CD4-positive, alpha-beta T cell treated with Interleukin-10 for 1 hour (primary cell): ENCODE results near the gene FBXO34.

Experiments used
- DNase-seq: peaks from one replicate; pipeline ENCODE4 v3.0.0-alpha.2; 2020

Gene FBXO34

DNA sequence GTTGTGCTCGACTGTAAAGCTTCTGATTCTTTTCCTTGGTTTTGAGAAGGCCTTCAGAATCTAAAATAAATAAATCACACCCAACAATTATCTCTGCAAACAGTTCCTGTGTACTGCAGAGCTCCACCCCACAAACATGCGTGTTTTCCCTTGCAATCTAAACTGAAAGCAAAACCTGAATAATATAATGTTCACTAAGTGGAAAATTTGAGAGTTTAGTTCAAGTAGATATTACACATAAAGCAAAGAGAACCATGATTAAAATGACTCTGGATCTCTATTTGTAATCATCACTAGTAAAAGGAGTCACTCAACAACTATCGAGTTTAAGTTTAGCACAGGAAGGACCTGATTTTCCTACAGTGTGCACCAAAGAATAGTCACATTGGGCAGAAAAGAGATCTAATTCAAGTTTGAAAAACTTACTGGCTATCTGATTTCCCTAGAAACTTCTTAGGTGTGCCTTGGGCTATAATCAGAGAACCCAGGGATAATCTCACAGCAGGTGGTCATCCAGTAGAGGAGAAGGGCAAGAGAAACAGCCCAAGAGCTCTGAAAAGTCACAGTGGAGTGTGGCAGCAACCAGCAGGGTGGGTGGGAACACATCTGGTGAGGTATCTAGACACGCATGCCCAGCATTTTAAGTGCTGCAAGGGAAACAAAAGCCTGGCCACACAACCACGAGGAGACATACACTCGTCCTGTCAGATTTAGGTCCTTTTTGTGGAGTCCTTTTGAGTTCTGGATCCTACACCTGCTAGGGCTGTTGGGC, 115.0 kb downstream of the FBXO34 start:
- peak; percentile 19 for DNase-seq

DNA sequence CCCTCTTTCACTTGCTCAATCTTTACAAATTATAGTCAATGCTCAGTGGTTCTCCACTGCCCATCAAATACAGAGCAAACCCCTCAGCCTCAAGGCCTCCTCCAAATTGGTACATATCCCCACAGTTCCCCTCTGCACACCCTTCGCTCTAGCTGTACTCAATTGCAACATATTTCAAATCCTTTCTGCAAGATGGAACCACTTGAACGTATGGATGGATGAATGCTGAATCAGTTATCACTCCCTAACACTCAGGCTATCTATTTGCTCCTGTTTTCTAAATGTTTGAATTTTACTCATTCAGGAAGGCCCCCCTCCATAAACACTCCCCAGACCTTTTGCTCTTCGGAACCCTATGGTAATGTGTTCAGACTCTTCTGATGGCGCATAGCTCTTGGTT, 115.9 kb downstream of the FBXO34 start:
- DNase-seq = no peak

DNA sequence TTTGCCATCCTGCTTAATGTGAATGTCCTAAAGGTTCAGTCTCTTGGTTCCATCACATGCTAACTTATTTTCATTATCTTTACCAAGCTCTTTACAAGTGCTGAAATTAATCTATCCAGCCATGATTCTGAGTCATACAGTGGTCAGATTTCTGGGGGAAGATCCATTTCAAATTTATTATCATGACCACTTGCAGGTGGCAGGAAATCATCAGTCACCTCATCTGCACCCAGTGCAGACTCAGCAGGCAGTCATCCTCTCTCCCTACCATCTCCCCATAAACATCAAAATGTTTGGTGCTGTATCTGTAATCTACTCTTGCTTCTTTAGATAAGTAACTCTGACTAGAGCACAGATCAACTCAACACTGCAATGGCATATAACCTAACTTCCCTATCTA, 116.9 kb downstream of the FBXO34 start:
- DNase-seq = no peak

DNA sequence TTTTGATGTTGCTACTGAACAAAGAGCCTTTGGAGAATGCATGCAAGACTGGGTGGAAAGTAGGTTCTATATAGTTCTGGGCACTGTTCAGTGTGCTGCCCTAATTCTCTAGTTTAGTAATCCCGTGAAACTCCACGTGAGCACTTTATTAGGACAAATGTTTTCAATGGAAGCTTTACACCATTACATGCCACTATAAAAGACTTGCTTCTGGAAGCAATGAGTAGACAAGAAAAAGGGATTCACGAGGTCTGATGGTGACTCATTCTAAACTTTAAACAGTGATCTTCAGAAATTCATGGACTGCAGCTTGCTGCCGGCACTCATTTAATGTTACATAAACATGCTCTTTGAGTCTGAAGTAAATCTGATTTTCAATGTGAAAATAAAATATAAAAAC, 118.1 kb downstream of the FBXO34 start:
- DNase-seq = no peak

DNA sequence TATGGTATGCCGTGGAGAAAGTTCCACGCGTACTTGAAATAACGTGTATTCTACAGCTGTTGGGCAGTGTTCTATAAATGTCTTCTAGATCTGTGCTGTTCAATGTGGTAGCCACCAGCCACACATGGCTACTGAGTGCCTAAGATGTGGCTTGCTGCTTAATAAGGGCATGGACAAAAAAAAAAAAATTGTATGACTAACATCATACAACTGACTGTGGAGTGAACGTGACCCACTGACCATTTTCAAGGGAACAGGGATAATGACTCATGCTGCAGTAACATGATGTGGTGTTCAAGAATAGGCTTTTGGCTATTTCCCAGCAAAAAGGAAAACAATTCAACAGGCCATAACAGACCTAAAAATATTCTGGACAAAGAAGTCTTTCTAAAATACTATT, 127.5 kb downstream of the FBXO34 start:
- no peak for DNase-seq

DNA sequence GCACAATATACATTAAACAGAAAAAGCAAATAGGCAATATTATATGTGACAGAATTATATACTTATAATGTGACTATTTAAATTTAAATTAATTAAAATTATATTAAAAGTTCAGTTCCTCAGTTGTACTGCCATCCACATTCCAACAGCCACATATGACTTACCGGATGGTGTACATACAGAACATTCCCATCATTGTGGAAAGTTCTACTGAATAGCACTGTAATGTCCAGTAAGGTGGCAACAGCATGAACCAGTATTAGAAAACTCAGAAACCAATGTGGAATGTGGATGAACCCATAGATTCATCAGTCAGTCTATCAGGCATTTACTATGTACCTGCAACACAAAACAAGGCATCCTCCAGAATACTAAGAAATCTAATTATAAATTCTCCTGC, 128.0 kb downstream of the FBXO34 start:
- no peak for DNase-seq

DNA sequence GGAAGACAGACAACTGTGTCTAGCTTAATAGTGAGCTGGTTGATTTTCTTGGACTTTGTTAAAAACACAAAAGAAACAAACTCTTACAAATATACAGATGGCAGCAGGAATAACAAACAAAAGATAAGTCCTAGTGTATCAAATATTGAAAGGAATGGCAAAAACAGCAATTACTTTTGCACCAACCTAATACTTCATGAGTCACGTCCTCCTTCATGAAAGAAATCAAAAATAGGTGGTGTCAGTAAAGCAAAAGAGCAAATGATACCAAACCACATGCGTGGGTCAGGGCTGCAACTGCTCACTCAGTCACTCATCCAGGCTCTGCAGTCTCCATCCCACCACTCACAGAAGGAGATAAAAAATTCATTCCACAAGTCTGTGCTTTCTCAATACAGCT, 128.6 kb downstream of the FBXO34 start:
- no peak for DNase-seq

DNA sequence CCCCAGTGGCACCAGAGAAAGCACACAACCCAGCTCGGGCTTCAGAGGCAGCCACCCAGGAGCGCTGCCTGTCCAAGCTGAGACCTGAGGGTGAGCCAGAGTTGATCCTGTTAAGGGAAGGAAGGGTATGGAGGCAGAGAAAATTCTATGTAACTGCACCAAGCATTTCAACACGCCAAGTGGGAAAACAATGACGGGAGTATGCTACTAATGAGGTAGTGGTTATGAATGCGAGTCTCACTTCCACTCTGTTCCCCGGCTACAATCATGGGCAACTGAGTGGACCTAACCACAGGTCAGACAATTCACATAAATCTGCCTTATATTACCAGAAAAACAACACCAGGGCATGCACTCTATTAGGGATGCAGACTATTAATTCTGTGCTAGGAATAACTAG, 130.5 kb downstream of the FBXO34 start:
- DNase-seq = no peak
